HG02852 (cell line): Measurements from ENCODE around the gene PIN1.
"Not testable (repeated sequence)": the region's sequence is repeated elsewhere in the genome, so short reads cannot be mapped to it uniquely, and the experiment has no call there.

Experiments used
- ATAC-seq: cut with Tn5 transposase; IDR thresholded peaks from one replicate; pipeline ENCODE4 v1.9.1; 2021; ENCODE audit warnings: mild to moderate bottlenecking, moderate library complexity; ENCODE audit not compliant: unreplicated experiment

The PIN1 gene

GRCh38 chr19:9834726-9835506 is at the start of gene PIN1:
TSS of gene PIN1 (plus strand) at chr19:9835318. CDS start at chr19:9835345, 27 bp downstream.
- ATAC-seq, result peak; percentile 96

- ATAC-seq, result peak; percentile 68
Observed at GRCh38 chr19:9785367-9786331, 49.5 kb upstream of the PIN1 start.

GRCh38 chr19:9786342-9786741 is 48.8 kb upstream of the PIN1 start:
- no peak for ATAC-seq

GRCh38 chr19:9786819-9787218 is 48.3 kb upstream of the PIN1 start:
- ATAC-seq, result no peak

- not testable (repeated sequence) for ATAC-seq
Observed at GRCh38 chr19:9788604-9789003, 46.5 kb upstream of the PIN1 start.

GRCh38 chr19:9789066-9789465 is 46.1 kb upstream of the PIN1 start:
- ATAC-seq, result no peak

GRCh38 chr19:9789579-9789978 is 45.5 kb upstream of the PIN1 start:
- ATAC-seq, result not testable (repeated sequence)

- not testable (repeated sequence) for ATAC-seq
Observed at GRCh38 chr19:9791073-9791367, 44.1 kb upstream of the PIN1 start.

GRCh38 chr19:9791552-9792205 is 43.4 kb upstream of the PIN1 start:
- ATAC-seq, result peak; percentile 44

GRCh38 chr19:9792206-9793070 is 42.7 kb upstream of the PIN1 start:
- no peak for ATAC-seq

GRCh38 chr19:9793071-9793591 is 42.0 kb upstream of the PIN1 start:
- no peak for ATAC-seq

- no peak for ATAC-seq
Observed at GRCh38 chr19:9796113-9796773, 38.9 kb upstream of the PIN1 start.

GRCh38 chr19:9797871-9798270 is 37.2 kb upstream of the PIN1 start:
- ATAC-seq, result no peak

- ATAC-seq, result no peak
Observed at GRCh38 chr19:9799162-9799561, 36.0 kb upstream of the PIN1 start.

- ATAC-seq, result no peak
Observed at GRCh38 chr19:9801976-9802375, 33.1 kb upstream of the PIN1 start.

GRCh38 chr19:9806803-9807202 is 28.3 kb upstream of the PIN1 start:
- no peak for ATAC-seq

GRCh38 chr19:9808855-9809824 is 26.0 kb upstream of the PIN1 start:
- no peak for ATAC-seq

GRCh38 chr19:9811139-9811538 is 24.0 kb upstream of the PIN1 start:
- no peak for ATAC-seq
